SK-N-SH (cell line): ENCODE measurements around the gene SPACA7. TPM values are rescaled to one million over a fixed set of nuclear protein-coding genes. Genes with fewer than 3 reads are reported as not detected.

ENCODE experiments used
- CTCF ChIA-PET: fragments of 300-600, 350-600 bp; formaldehyde crosslinking; extraction: SDS; loops from one replicate; lab custom pipeline; 2021; lab: Yijun Ruan, JAX
- POLR2A ChIA-PET: fragments of 350-600 bp; sonication (Branson Sonifier 250); formaldehyde crosslinking; extraction: SDS; loops from one replicate; lab custom pipeline; 2020; ENCODE audit warnings: antibody characterized with exemption, inconsistent platforms; lab: Yijun Ruan, JAX
- DNase-seq: peaks from one replicate; pipeline ENCODE4 v3.0.0; 2012
- H2AFZ ChIP-seq: fragments of 200-600 bp; sonication (generic); 2 replicates; pipeline ENCODE4 v1.8.1; 2016; ENCODE audit warnings: antibody characterized with exemption, mild to moderate bottlenecking, low read depth
- H3F3A ChIP-seq: fragments of 200-600 bp; sonication (generic); replicated peaks from 2 replicates; pipeline ENCODE3; 2016; ENCODE audit warnings: antibody characterized with exemption, mild to moderate bottlenecking; ENCODE audit not compliant: insufficient read depth
- H3K27ac ChIP-seq, 2 experiments: fragments of 200-500 bp in 1 of 2; fragments of 200-600 bp in 1 of 2; sonication (Bioruptor generic) in 1 of 2; sonication (generic), shearing (Covaris generic) in 1 of 2; 2 replicates each; pipeline versions ENCODE4 v1.5.1 to v1.6.1; 2014 to 2016; ENCODE audit warnings: low read depth in 2 of 2, inconsistent platforms in 1 of 2, low read length in 1 of 2, mild to moderate bottlenecking in 1 of 2, mixed read lengths in 1 of 2
- H3K27me3 ChIP-seq: fragments of 200-600 bp; sonication (generic), shearing (Covaris generic); 2 replicates; pipeline ENCODE4 v1.6.1; 2016; ENCODE audit warnings: mixed run types; ENCODE audit not compliant: insufficient read depth
- H3K36me3 ChIP-seq, 2 experiments: fragments of 200-500 bp in 1 of 2; fragments of 200-600 bp in 1 of 2; sonication (Bioruptor generic) in 1 of 2; sonication (generic) in 1 of 2; replicated peaks in 1 of 2; 2 replicates each; pipeline versions ENCODE3 to v1.5.1; 2014 to 2016; ENCODE audit warnings: low read length in 1 of 2, mild to moderate bottlenecking in 1 of 2; ENCODE audit not compliant: insufficient read depth in 2 of 2, control insufficient read depth in 1 of 2
- H3K4me1 ChIP-seq, 2 experiments: fragments of 200-500 bp in 1 of 2; fragments of 200-600 bp in 1 of 2; sonication (Bioruptor generic) in 1 of 2; sonication (generic), shearing (Covaris generic) in 1 of 2; 2 replicates each; pipeline versions ENCODE4 v1.5.1 to v1.6.1; 2014 to 2016; ENCODE audit warnings: low read depth in 1 of 2, low read length in 1 of 2, mixed run types in 1 of 2; ENCODE audit not compliant: insufficient read depth in 2 of 2, control insufficient read depth in 1 of 2
- H3K4me2 ChIP-seq: fragments of 200-600 bp; sonication (generic), shearing (Covaris generic); 2 replicates; pipeline ENCODE4 v1.6.1; 2017; ENCODE audit warnings: mixed run types
- H3K4me3 ChIP-seq, 2 experiments: fragments of 200-500 bp in 1 of 2; fragments of 200-600 bp in 1 of 2; sonication (Bioruptor generic) in 1 of 2; sonication (generic), shearing (Covaris generic) in 1 of 2; 2 replicates each; pipeline versions ENCODE4 v1.5.1 to v1.8.1; 2014 to 2016; ENCODE audit warnings: low read depth in 2 of 2, inconsistent platforms in 1 of 2, low read length in 1 of 2, mild to moderate bottlenecking in 1 of 2, mixed read lengths in 1 of 2, moderate library complexity in 1 of 2
- H3K79me2 ChIP-seq: fragments of 200-600 bp; sonication (generic); 2 replicates; pipeline ENCODE4 v1.8.1; 2017; ENCODE audit warnings: mild to moderate bottlenecking; ENCODE audit not compliant: insufficient read depth
- H3K9ac ChIP-seq: fragments of 200-600 bp; sonication (generic); 2 replicates; pipeline ENCODE4 v1.6.1; 2017; ENCODE audit warnings: mixed run types
- H3K9me2 ChIP-seq: fragments of 200-600 bp; sonication (generic); 2 replicates; pipeline ENCODE4 v1.6.1; 2017; ENCODE audit warnings: mixed run types
- H3K9me3 ChIP-seq: fragments of 200-600 bp; sonication (generic); 2 replicates; pipeline ENCODE4 v1.6.1; 2017; ENCODE audit warnings: mixed run types, mild to moderate bottlenecking, moderate library complexity
- H4K20me1 ChIP-seq: fragments of 200-600 bp; sonication (generic); 2 replicates; pipeline ENCODE4 v1.6.1; 2017; ENCODE audit warnings: mild to moderate bottlenecking, mixed run types; ENCODE audit not compliant: insufficient read depth
- CHD2 ChIP-seq: fragments of 150-350 bp; IDR thresholded peaks from 2 replicates; pipeline ENCODE4 v1.6.1; 2018; ENCODE audit warnings: low read length; ENCODE audit not compliant: partially characterized antibody
- ELF1 ChIP-seq: IDR thresholded peaks from 2 replicates; pipeline ENCODE4 v1.4.0; 2012
- FOSL2 ChIP-seq: IDR thresholded peaks from 2 replicates; pipeline ENCODE4 v1.4.0; 2012; ENCODE audit warnings: low read depth, mild to moderate bottlenecking, moderate library complexity, borderline replicate concordance
- FOXJ3 ChIP-seq: sonication (generic); formaldehyde crosslinking; IDR thresholded peaks from 2 replicates; pipeline ENCODE4 v1.5.1; 2020; ENCODE audit warnings: mild to moderate bottlenecking, missing genetic modification reagents
- FOXM1 ChIP-seq: IDR thresholded peaks from 2 replicates; pipeline ENCODE4 v1.4.0; 2012; ENCODE audit warnings: low read depth, mild to moderate bottlenecking
- GABPA ChIP-seq: IDR thresholded peaks from 2 replicates; pipeline ENCODE4 v1.4.0; 2012; ENCODE audit warnings: low read depth, mild to moderate bottlenecking
- NFIC ChIP-seq: IDR thresholded peaks from 2 replicates; pipeline ENCODE4 v1.4.0; 2012; ENCODE audit warnings: borderline replicate concordance
- PBX3 ChIP-seq: IDR thresholded peaks from 2 replicates; pipeline ENCODE4; 2012
- POLR2AphosphoS5 ChIP-seq: IDR thresholded peaks from 2 replicates; pipeline ENCODE4 v1.6.1; 2012; ENCODE audit warnings: low read depth, low read length
- RAD21 ChIP-seq: IDR thresholded peaks from 2 replicates; pipeline ENCODE4 v1.6.1; 2012; ENCODE audit warnings: mild to moderate bottlenecking, low read length
- REST ChIP-seq: IDR thresholded peaks from 2 replicates; pipeline ENCODE4 v1.6.1; 2012; ENCODE audit warnings: mild to moderate bottlenecking, low read depth, low read length, moderate library complexity
- RFX5 ChIP-seq: IDR thresholded peaks from 2 replicates; pipeline ENCODE4 v1.6.1; 2012; ENCODE audit warnings: mild to moderate bottlenecking, improper control_type of control experiment, low read length
- SIN3A ChIP-seq: IDR thresholded peaks from 2 replicates; pipeline ENCODE4 v1.6.1; 2012; ENCODE audit warnings: low read depth, mild to moderate bottlenecking, low read length, moderate library complexity, borderline replicate concordance
- SMC3 ChIP-seq: IDR thresholded peaks from 2 replicates; pipeline ENCODE4 v1.6.1; 2012; ENCODE audit warnings: low read depth, low read length, improper control_type of control experiment
- TCF12 ChIP-seq: IDR thresholded peaks from 2 replicates; pipeline ENCODE4 v1.4.0; 2012
- USF2 ChIP-seq: fragments of 150-350 bp; IDR thresholded peaks from 2 replicates; pipeline ENCODE4 v1.6.1; 2017; ENCODE audit warnings: antibody characterized with exemption, low read length, low read depth, borderline replicate concordance
- YY1 ChIP-seq: IDR thresholded peaks from 2 replicates; pipeline ENCODE4 v1.4.0; 2012; ENCODE audit warnings: low read depth, mild to moderate bottlenecking
- WGBS: methylation state at CpG from one replicate; pipeline ENCODE4 v1.1.6; 2017; ENCODE audit warnings: low lambda C conversion rate; 5-methylcytosine and 5-hydroxymethylcytosine counted together
- polyA plus RNA-seq, 3 experiments: library from polyadenylated mRNA; depleted of rRNA; stranded (reverse); fragments of >200 nt; gene quantifications; 2 replicates each; pipeline ENCODE4 v1.2.3, GENCODE V29; 2012
- TF ChIP-seq, protein P1 (sequence below): IDR thresholded peaks from 2 replicates; pipeline ENCODE4 v1.4.0; 2012; ENCODE audit warnings: low read depth, borderline replicate concordance
- TF ChIP-seq, protein P2 (sequence below): IDR thresholded peaks from 2 replicates; pipeline ENCODE4 v1.4.0; 2012; ENCODE audit warnings: low read depth, borderline replicate concordance

Gene SPACA7
- polyA plus RNA-seq, 1 of the 3 experiments (the other 2 are of a cell fraction), result not detected

DNA sequence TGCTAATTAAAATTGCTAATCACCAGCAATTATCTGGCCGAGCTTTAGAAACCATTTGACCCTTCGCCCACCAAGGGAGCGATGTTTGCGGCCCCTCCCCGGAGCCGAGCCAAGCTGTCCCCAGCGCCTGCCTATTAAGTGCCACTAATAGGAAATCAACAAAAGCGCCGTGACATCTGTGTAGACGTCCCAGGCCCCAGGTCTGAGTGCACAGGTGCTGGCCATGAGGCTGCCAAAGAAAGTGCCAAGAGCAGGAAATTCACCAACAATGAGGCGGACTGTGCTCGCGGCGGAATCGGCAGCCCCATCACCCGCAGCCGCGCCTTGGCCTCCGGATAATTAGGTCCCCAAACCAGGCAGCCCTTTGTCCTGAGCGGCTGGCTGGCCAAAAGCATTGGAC lies 44.5 kb upstream of the SPACA7 start:
- 11% methylated on average over 20 of the region's 20 CpGs for WGBS
- no peaks in the 10 kb centered on the region for H4K20me1 ChIP-seq
- H3K27me3 ChIP-seq, result peaks cover 45% of the 10 kb centered on the region; the same call in 1 of the 2 replicates
- no peaks in the 10 kb centered on the region for H3F3A ChIP-seq
- CTCF ChIA-PET, result no interaction called here
- no peak overlapping the region for H3K4me3 ChIP-seq
- H2AFZ ChIP-seq, result no peak overlapping the region
- H3K27ac ChIP-seq, result no peak overlapping the region
- H3K9me2 ChIP-seq, result no peaks in the 10 kb centered on the region
- POLR2A ChIA-PET, result no interaction called here
- H3K79me2 ChIP-seq, result no peaks in the 10 kb centered on the region
- no peaks in the 10 kb centered on the region for H3K4me1 ChIP-seq
- H3K4me2 ChIP-seq, result no peak overlapping the region
- H3K9ac ChIP-seq, result no peak overlapping the region
- no peak for DNase-seq
- H3K9me3 ChIP-seq, result no peaks in the 10 kb centered on the region
- no peaks in the 10 kb centered on the region for H3K36me3 ChIP-seq
- TF ChIP-seq GABPA, result no peak
- no peak for TF ChIP-seq NFIC
- no peak for TF ChIP-seq REST
- no peak for TF ChIP-seq SMC3
- TF ChIP-seq YY1, result no peak
- no peak for TF ChIP-seq FOXJ3 (CRISPR knock-in tag)
- no peak for TF ChIP-seq USF2
- TF ChIP-seq TCF12, result no peak
- TF ChIP-seq RAD21, result no peak
- no peak for TF ChIP-seq ELF1
- no peak for TF ChIP-seq POLR2AphosphoS5
- TF ChIP-seq, protein P1, sequence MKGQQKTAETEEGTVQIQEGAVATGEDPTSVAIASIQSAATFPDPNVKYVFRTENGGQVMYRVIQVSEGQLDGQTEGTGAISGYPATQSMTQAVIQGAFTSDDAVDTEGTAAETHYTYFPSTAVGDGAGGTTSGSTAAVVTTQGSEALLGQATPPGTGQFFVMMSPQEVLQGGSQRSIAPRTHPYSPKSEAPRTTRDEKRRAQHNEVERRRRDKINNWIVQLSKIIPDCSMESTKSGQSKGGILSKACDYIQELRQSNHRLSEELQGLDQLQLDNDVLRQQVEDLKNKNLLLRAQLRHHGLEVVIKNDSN, result no peak
- TF ChIP-seq, protein P2, sequence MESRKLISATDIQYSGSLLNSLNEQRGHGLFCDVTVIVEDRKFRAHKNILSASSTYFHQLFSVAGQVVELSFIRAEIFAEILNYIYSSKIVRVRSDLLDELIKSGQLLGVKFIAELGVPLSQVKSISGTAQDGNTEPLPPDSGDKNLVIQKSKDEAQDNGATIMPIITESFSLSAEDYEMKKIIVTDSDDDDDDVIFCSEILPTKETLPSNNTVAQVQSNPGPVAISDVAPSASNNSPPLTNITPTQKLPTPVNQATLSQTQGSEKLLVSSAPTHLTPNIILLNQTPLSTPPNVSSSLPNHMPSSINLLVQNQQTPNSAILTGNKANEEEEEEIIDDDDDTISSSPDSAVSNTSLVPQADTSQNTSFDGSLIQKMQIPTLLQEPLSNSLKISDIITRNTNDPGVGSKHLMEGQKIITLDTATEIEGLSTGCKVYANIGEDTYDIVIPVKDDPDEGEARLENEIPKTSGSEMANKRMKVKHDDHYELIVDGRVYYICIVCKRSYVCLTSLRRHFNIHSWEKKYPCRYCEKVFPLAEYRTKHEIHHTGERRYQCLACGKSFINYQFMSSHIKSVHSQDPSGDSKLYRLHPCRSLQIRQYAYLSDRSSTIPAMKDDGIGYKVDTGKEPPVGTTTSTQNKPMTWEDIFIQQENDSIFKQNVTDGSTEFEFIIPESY, result no peak
- no peak for TF ChIP-seq FOXM1
- no peak for TF ChIP-seq FOSL2
- no peak for TF ChIP-seq CHD2
- no peak for TF ChIP-seq PBX3
- no peak for TF ChIP-seq RFX5
- TF ChIP-seq SIN3A, result no peak
